GM19239 (cell line): Measurements from ENCODE around the gene BARHL2.

ENCODE experiments used
- DNase-seq: peaks from one replicate; pipeline ENCODE4 v3.0.0; 2011; ENCODE audit warnings: low spot score; ENCODE audit not compliant: insufficient read length
- FAIRE-seq: peaks from 2 replicates; lab custom pipeline; 2011; peaks lifted over from hg19 to GRCh38; lab: Jason Lieb, UNC

The BARHL2 gene

DNA sequence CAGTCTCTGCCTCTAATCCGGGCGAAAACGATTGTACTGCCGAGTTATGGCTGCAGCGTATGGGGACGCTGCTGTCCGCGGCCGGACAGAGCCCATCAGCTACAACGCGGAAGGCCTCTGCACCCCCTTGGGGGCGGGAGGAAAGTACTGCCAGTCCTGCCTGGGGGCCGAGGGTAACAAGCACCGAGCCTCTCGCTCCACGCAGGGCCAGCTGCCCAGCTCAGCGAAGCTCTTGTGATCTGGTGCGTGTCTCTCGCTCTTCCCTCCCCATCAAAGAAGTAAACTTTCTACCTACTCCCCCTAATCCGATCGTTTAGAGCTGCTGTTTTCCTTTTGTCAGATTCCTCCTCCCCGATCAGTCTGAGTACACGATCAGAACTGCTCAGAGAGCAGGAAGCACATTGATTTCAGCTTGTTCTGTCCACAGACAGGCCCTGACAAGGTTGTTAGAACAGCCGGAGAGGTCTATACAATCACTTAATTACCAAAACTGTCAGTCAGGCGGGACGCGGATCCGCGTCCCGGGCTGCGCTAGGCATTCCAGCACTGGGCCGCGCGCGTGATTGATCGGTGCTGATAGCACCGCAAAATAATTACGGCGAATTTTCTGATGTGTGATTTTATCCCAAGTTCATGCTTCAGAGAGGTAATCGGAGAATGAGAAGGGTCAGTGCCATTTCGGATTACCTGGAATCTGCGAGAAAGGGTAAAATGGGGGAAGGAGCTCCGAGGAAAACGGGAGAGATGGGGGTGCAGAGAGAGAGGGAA is 8.7 kb upstream of the BARHL2 start:
- peak; percentile 11 for FAIRE-seq
- no peak for DNase-seq

DNA sequence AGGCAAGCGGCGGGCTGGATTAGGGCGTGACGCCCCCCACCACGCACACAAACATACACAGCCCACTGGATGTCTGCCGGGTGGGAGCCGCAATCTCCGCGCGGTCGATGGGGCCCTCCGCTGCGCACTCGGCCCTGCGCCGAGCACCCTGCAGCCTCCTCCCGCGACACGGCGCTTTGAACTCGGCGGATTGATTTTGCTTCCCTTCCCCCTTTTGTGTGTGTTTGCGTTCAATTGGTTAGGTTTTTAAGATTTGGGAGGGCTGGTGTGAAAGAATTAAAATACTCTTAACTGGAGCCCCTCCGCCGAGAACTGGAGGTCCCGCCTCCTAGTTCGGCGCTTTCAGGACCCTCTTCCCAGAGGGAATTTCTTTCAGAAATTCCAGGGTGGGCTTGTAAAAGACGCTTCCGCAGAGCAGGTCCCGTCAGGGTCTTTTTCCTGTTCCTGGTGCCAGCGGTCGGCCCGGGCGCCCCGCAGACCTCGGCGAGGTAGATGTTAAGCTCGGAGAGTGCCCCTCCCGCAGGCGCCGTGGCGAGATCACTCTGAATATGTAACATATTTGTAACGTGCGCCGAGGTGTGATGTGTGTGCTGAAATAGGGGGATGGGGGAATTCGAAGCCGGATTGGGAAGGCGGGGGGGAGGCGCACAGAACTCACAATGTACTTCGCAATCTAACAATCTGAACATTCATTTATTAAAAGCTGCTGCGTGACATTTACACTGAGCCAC is 8.0 kb upstream of the BARHL2 start:
- FAIRE-seq (no peak), DNase-seq (no peak)

- FAIRE-seq, result no peak
- DNase-seq, result no peak
These were observed 7.3 kb upstream of the BARHL2 start for GRCh38 chr1:90724361-90724760.

- FAIRE-seq (no peak), DNase-seq (no peak)
These were observed 6.5 kb upstream of the BARHL2 start for GRCh38 chr1:90723590-90724108.

GRCh38 chr1:90722874-90723589 is 5.9 kb upstream of the BARHL2 start:
- DNase-seq, result no peak

DNA sequence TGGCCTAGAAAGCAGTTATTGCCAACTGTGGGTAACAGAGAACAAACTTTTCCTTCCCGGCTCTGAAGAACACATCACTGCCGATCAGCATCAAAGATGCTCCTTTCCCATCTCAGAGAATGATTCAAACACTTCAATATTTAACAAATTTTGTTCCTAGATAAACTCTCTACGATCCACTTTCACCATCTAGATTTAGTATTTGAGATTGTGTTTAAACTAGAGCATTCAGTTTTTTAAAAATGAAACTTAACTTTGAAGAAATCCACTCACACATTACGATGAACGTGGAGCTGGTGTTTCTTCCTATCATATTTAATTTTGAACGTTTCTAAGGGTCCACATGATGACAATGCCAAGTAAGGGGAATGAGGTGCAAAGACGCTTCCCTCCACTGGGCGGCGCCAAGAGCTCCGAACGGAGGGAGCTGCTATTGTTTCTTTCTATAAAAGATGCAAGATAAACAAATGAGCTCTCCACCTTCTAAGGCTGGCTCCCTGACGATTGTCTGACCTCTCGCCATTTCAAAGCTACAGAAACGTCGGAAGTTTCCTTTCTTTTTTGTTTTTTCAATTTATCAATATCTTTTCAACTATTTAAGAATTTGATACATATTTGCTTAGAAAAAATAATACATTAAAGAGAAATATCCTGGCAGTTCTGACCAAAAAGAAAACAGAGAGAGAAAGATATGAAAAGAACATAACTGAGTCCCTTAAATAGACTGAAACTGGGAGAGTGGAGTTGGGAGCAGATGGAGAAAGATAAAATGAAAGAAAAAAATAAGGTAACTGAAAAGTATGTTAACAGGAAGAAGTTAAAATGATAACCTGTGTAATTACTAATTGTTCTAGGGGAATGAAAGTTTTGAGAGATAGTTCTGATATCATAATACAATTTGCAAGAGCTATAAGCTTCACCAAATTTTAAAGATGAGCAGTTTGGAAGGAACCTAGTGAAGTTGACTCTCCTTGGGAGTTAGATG is 4.4 kb upstream of the BARHL2 start:
- DNase-seq, result peak; percentile 64
- peak; percentile 84 for FAIRE-seq

More at GRCh38 chr1:90722874-90723589, 5.9 kb upstream of the BARHL2 start:
- no peak for FAIRE-seq

DNA sequence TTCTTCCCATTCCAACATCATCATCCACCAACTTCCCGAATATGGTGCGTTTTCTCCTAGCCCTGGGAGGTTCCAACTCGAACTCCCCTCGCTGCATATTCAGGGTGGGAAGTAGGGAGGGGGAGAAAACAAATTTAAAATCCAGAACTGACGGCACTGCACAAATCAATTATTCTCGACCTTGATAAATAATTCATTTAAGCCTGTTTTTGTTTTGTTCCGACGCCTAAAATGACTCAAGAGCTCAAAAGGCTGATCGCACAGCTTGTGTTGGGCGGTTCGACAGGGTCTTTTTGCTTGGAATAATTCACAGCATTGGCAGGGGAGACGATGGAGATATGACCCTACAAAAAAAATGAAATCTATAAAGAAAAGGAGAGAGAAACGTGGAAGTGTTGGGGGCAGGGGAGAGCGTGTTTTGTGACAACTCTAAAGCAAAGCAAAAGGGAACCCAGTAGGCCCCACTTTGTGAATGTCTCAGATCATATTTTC is 3.1 kb upstream of the BARHL2 start:
- DNase-seq (no peak), FAIRE-seq (no peak)

- FAIRE-seq (no peak), DNase-seq (no peak)
These were observed 2.4 kb upstream of the BARHL2 start for GRCh38 chr1:90719330-90720144.

GRCh38 chr1:90718411-90719329 is 1.6 kb upstream of the BARHL2 start:
- DNase-seq (no peak), FAIRE-seq (no peak)

DNA sequence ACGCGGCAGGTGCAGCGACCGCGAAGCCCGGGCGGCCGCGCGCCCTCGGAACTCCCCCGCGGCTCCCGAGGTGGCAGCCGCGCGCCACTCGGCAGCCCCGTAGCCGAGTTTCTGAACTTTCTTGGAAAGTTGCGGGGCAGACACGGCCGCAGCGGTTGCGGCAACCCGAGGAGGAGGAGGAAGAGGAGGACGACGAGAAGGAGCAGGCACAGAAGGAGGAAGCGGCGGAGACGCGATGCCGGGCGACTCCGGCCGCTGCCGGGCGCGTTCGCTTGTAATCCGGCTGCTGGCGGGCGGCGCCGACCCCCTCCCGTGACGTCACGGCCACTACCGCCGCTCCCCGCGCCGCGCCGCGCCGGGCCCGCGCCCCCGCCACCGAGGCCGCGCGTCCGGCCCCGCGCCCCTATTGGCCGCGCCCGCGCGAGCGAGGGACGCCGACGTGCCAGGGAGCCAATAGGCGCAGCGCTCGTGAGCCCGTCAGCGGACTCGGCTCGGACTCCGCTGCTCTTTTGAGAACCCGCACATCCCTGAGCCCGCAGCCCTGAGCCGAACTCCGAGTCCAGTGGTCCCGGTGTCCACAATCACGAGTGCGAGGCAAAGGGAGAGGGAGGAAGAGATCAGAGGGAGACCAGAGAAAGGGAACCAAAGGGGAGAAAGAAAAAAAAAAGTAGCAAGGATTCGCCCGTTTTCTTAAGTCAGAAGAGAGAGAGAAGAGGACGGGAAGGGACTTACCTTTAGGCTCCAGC is 736 bp upstream of the BARHL2 start:
- DNase-seq, result no peak
- FAIRE-seq, result no peak

GRCh38 chr1:90717356-90717664 is 208 bp upstream of the BARHL2 start:
- FAIRE-seq (no peak), DNase-seq (no peak)

- no peak for DNase-seq
These were observed 905 bp downstream of the BARHL2 start for GRCh38 chr1:90716243-90716551.

GRCh38 chr1:90715309-90715708 is 1.8 kb downstream of the BARHL2 start:
- DNase-seq, result no peak
- FAIRE-seq, result no peak

More at GRCh38 chr1:90716243-90716551, 905 bp downstream of the BARHL2 start:
- no peak for FAIRE-seq

DNA sequence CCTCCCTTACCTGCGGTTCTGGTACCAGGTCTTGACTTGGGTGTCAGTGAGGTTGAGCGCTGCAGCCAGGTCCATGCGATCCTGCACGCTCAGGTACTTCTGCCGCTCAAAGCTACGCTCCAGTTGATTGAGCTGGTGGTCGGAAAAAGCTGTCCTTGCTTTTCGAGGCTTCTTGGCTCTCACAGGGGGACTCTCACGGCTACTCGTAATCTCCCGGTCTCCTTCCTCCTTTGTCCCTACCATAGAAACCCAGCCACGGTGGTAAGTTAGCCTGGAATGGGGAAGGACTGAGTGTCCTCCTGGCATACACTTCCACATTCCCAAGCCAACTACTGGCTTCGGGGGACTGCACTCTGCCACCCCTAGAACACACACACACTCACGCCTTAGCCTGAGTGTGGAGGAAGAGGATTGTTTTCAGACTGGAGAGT is 2.6 kb downstream of the BARHL2 start:
- no peak for DNase-seq
- FAIRE-seq, result no peak

DNA sequence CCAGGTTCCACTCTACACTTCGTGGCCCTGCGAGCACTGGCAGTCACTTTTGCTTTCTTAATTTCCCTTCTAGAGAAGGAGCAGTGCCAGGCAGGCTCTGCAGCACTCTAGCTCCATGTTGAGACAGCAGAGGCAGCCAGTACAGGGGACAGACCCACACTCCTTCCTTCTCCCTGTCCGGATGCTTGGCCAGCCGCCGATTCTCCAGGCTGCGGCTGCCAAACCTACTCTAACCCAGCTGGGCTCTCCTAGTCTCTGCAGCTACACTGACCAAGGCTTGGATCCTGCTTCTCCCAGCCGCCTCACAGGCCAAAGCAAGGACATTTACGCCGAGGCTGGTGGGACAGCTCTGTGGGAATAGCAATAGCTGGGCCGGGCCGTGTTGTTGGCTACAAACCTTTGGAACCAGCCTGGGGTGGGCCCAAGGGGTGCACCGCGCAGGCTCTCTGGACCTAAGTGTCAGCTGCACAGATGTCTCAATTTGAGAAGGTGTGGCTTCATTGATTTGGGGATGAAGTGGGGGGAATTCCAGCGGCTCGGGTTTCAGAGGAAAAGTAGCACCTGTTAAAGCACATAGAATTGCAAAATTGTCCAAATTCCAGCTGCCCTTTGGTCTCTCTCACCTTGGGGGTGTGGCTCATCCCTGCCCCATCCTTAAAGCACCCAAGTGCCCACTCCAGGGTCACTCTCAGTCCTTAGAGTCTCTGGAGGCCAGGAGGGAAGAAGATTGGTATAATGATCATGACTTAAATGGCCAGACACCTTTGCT is 3.2 kb downstream of the BARHL2 start:
- DNase-seq (no peak), FAIRE-seq (no peak)

DNA sequence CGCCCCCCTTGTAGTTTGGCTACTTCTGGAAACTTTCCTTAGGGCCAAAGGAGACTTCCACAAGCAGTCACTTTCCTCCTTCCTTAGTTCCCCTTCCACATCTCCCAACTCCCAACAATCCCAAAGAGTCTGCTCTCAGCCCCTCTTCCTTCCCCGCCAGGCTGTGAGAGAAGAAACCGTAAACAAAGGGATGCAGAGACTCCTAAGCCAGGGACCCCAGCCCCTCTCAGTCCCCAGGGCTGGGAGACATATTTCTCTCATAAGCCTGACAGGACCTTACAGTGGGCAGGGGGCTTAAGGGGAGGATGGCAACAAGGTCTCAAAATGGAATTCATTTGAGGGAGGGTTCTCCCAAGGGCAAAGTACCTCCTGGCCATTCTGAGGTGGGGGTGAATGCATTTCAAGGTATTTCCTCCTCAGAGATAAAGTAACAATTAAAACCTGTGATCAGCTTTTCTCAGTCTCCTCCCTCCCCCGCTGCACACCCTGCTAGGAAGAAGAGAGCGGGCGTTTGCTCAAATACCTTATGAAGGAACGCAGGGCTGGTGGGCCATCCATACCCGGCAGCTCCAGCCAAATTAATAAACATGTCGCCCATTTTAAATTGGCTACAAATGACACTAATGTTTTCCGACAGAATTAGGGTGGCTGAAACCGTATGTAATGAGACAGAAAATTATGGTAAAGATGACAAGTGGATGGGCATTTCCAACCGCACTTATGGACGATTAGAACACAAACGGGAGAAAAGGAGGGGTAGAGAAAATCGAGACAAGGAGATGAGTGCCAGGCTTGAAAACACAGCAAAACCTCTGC is 4.0 kb downstream of the BARHL2 start:
- FAIRE-seq (no peak), DNase-seq (no peak)
